ENCODE results near the gene FBXW12.

DNA sequence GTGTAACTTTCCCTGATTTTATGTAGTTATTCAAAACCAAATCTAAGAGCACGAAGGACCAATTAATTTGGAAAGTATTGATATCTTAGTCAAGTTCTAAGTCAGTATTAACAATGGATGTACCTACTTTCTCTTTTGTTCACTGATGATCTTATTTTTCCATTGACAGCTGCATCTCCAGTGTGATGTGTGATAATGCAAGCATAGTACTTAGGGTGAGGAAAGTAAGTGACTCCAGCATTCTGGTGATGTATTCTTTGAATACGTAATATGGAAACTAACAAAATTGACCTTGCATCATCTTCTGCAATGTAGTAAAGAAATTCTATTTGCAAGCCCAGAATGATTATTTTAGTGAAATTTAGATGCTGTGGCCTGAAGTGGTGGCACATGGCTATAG, 22.4 kb downstream of the FBXW12 start:
- no peak for TF ChIP-seq ZNF274 (IDR thresholded peaks at IDR 0.05; ENCODE audit: low read depth, low read length)
- no peak for TF ChIP-seq SUZ12 (IDR thresholded peaks at IDR 0.05; ENCODE audit: extremely low read depth, insufficient read depth, insufficient read length)
- TF ChIP-seq YY1 (IDR thresholded peaks at IDR 0.05; ENCODE audit: insufficient read depth, insufficient read length), result no peak
